BLaER1 treated with 17β-estradiol and CSF1 and Interleukin-3, amounts not matched to agents 10 nM and 100 nM (cell line): ENCODE results near the gene KRT72.

Experiments used
- H3K27ac ChIP-seq, 11 experiments: shearing (Covaris generic); formaldehyde crosslinking; 2 replicates each; pipeline ENCODE4 v1.8.1; 2022
- H3K27me3 ChIP-seq, 11 experiments: shearing (Covaris generic); formaldehyde crosslinking; 2 replicates each; pipeline ENCODE4 v1.8.1; 2022
- H3K36me3 ChIP-seq, 11 experiments: shearing (Covaris generic); formaldehyde crosslinking; 2 replicates each; pipeline ENCODE4 v1.8.1; 2022
- H3K4me1 ChIP-seq, 10 experiments: shearing (Covaris generic); formaldehyde crosslinking; 2 replicates each; pipeline ENCODE4 v1.8.1; 2022
- H3K4me2 ChIP-seq, 11 experiments: shearing (Covaris generic); formaldehyde crosslinking; 2 replicates each; pipeline ENCODE4 v1.8.1; 2022
- H3K4me3 ChIP-seq, 10 experiments: shearing (Covaris generic); formaldehyde crosslinking; 2 replicates each; pipeline ENCODE4 v1.8.1; 2022
- H3K9ac ChIP-seq, 11 experiments: shearing (Covaris generic); formaldehyde crosslinking; 2 replicates each; pipeline ENCODE4 v1.8.1; 2022
- H3K9me3 ChIP-seq, 11 experiments: shearing (Covaris generic); formaldehyde crosslinking; replicated peaks in 1 of 11; 2 replicates each; pipeline ENCODE4 v1.8.1; 2022
- H4K20me1 ChIP-seq, 11 experiments: shearing (Covaris generic); formaldehyde crosslinking; 2 replicates each; pipeline ENCODE4 v1.8.1; 2022
- Cebpa-rat ChIP-seq, 11 experiments: shearing (Covaris generic); IDR thresholded peaks; 2 replicates each; pipeline ENCODE4 v1.8.1; 2022

Gene KRT72

GRCh38 chr12:52590021-52590420, 11.2 kb downstream of the KRT72 start:
- no peaks in the 10 kb centered on the region for H3K36me3 ChIP-seq
- no peaks in the 10 kb centered on the region for H3K27me3 ChIP-seq
- TF ChIP-seq Cebpa-rat (IDR thresholded peaks at IDR 0.05), result no peak
- H3K4me3 ChIP-seq, result no peak overlapping the region
- H3K9ac ChIP-seq, result no peak overlapping the region
- no peaks in the 10 kb centered on the region for H4K20me1 ChIP-seq
- no peak overlapping the region for H3K27ac ChIP-seq
- no peaks in the 10 kb centered on the region for H3K9me3 ChIP-seq
- no peak overlapping the region for H3K4me2 ChIP-seq
- peaks cover 0 to 6% (median 0%) of the 10 kb centered on the region in 10 experiments; a peak in 3 of 20 replicates for H3K4me1 ChIP-seq

GRCh38 chr12:52587563-52587962, 13.7 kb downstream of the KRT72 start:
- Histone ChIP-seq H3K4me1 (peaks cover 0 to 16% (median 0%) of the 10 kb centered on the region in 10 experiments; a peak in 4 of 20 replicates), H3K9me3 (no peaks in the 10 kb centered on the region), H3K4me3 (no peak overlapping the region), H3K9ac (no peak overlapping the region), H3K27ac (no peak overlapping the region), H3K36me3 (no peaks in the 10 kb centered on the region), H4K20me1 (no peaks in the 10 kb centered on the region), H3K27me3 (no peaks in the 10 kb centered on the region), H3K4me2 (no peak overlapping the region)
- no peak for TF ChIP-seq Cebpa-rat (IDR thresholded peaks at IDR 0.05)

GRCh38 chr12:52585946-52586345, 15.3 kb downstream of the KRT72 start:
- Histone ChIP-seq H3K27me3 (no peaks in the 10 kb centered on the region), H3K4me1 (peaks cover 0 to 22% (median 2%) of the 10 kb centered on the region in 10 experiments; a peak in 7 of 20 replicates), H3K27ac (no peak overlapping the region), H3K36me3 (no peaks in the 10 kb centered on the region), H3K9me3 (no peaks in the 10 kb centered on the region), H3K4me2 (no peak overlapping the region), H3K9ac (no peak overlapping the region), H3K4me3 (no peak overlapping the region), H4K20me1 (0 out of 22 replicates have a peak, but pooled peaks cover 0 to 7% (median 0%) of the 10 kb centered on the region in 11 experiments)
- no peak for TF ChIP-seq Cebpa-rat (IDR thresholded peaks at IDR 0.05)

GRCh38 chr12:52585066-52585465, 16.2 kb downstream of the KRT72 start:
- peak overlapping the region in 1 of 11 experiments; percentile 9; a peak in 3 of 22 replicates for H3K4me2 ChIP-seq
- no peaks in the 10 kb centered on the region for H3K9me3 ChIP-seq

GRCh38 chr12:52584156-52584682, 17.0 kb downstream of the KRT72 start:
- Histone ChIP-seq H3K36me3 (no peaks in the 10 kb centered on the region), H3K27me3 (no peaks in the 10 kb centered on the region), H3K4me2 (no peak overlapping the region), H3K4me3 (no peak overlapping the region), H4K20me1 (0 out of 22 replicates have a peak, but pooled peaks cover 0 to 8% (median 0%) of the 10 kb centered on the region in 11 experiments), H3K27ac (no peak overlapping the region), H3K4me1 (peaks cover 8 to 29% (median 10%) of the 10 kb centered on the region in 10 experiments; a peak in 15 of 20 replicates), H3K9me3 (no peaks in the 10 kb centered on the region), H3K9ac (no peak overlapping the region; a peak in 1 of 22 replicates)
- TF ChIP-seq Cebpa-rat (IDR thresholded peaks at IDR 0.05), result no peak

More at GRCh38 chr12:52585066-52585465, 16.2 kb downstream of the KRT72 start:
- Histone ChIP-seq H4K20me1 (0 out of 22 replicates have a peak, but pooled peaks cover 0 to 8% (median 0%) of the 10 kb centered on the region in 11 experiments), H3K4me1 (peaks cover 7 to 29% (median 9%) of the 10 kb centered on the region in 10 experiments; a peak in 15 of 20 replicates), H3K36me3 (no peaks in the 10 kb centered on the region), H3K4me3 (no peak overlapping the region), H3K9ac (no peak overlapping the region), H3K27ac (no peak overlapping the region), H3K27me3 (no peaks in the 10 kb centered on the region)
- TF ChIP-seq Cebpa-rat (IDR thresholded peaks at IDR 0.05), result no peak

- H3K27me3 ChIP-seq, result no peaks in the 10 kb centered on the region
- 0 out of 22 replicates have a peak, but pooled peaks cover 0 to 8% (median 0%) of the 10 kb centered on the region in 11 experiments for H4K20me1 ChIP-seq
- H3K36me3 ChIP-seq, result no peaks in the 10 kb centered on the region
- peaks cover 8 to 29% (median 10%) of the 10 kb centered on the region in 10 experiments; a peak in 15 of 20 replicates for H3K4me1 ChIP-seq
- no peak overlapping the region; a peak in 1 of 22 replicates for H3K27ac ChIP-seq
- no peak overlapping the region for H3K4me3 ChIP-seq
- no peak overlapping the region; a peak in 1 of 22 replicates for H3K9ac ChIP-seq
- TF ChIP-seq Cebpa-rat (IDR thresholded peaks at IDR 0.05), result no peak
- H3K4me2 ChIP-seq, result no peak overlapping the region; a peak in 2 of 22 replicates
- H3K9me3 ChIP-seq, result no peaks in the 10 kb centered on the region
Measured at GRCh38 chr12:52582971-52583456, 18.2 kb downstream of the KRT72 start.

GRCh38 chr12:52582486-52582885, 18.8 kb downstream of the KRT72 start:
- no peak overlapping the region; a peak in 1 of 22 replicates for H3K9ac ChIP-seq
- H3K9me3 ChIP-seq, result no peaks in the 10 kb centered on the region
- H3K4me3 ChIP-seq, result no peak overlapping the region
- no peaks in the 10 kb centered on the region for H3K36me3 ChIP-seq
- no peak overlapping the region; a peak in 2 of 22 replicates for H3K4me2 ChIP-seq
- no peaks in the 10 kb centered on the region for H3K27me3 ChIP-seq
- H3K4me1 ChIP-seq, result peaks cover 8 to 29% (median 10%) of the 10 kb centered on the region in 10 experiments; a peak in 15 of 20 replicates
- 0 out of 22 replicates have a peak, but pooled peaks cover 0 to 8% (median 0%) of the 10 kb centered on the region in 11 experiments for H4K20me1 ChIP-seq
- H3K27ac ChIP-seq, result no peak overlapping the region; a peak in 1 of 22 replicates
- TF ChIP-seq Cebpa-rat (IDR thresholded peaks at IDR 0.05), result no peak

GRCh38 chr12:52581481-52581880, 19.8 kb downstream of the KRT72 start:
- Histone ChIP-seq H3K4me1 (peaks cover 8 to 29% (median 10%) of the 10 kb centered on the region in 10 experiments; a peak in 15 of 20 replicates), H3K36me3 (no peaks in the 10 kb centered on the region), H3K27ac (no peak overlapping the region), H3K4me3 (no peak overlapping the region), H4K20me1 (0 out of 22 replicates have a peak, but pooled peaks cover 0 to 8% (median 0%) of the 10 kb centered on the region in 11 experiments), H3K9me3 (no peaks in the 10 kb centered on the region), H3K27me3 (no peaks in the 10 kb centered on the region), H3K4me2 (no peak overlapping the region; a peak in 1 of 22 replicates), H3K9ac (no peak overlapping the region)
- no peak for TF ChIP-seq Cebpa-rat (IDR thresholded peaks at IDR 0.05)

GRCh38 chr12:52581066-52581465, 20.2 kb downstream of the KRT72 start:
- Histone ChIP-seq H3K27me3 (no peaks in the 10 kb centered on the region), H3K4me1 (peaks cover 8 to 29% (median 10%) of the 10 kb centered on the region in 10 experiments; a peak in 15 of 20 replicates), H3K4me3 (no peak overlapping the region)

More at GRCh38 chr12:52581066-52581465, 20.2 kb downstream of the KRT72 start:
- no peaks in the 10 kb centered on the region for H3K9me3 ChIP-seq
- peak overlapping the region in 1 of 11 experiments; percentile 5; a peak in 1 of 22 replicates for H3K4me2 ChIP-seq
- no peak overlapping the region for H3K27ac ChIP-seq
- no peak overlapping the region for H3K9ac ChIP-seq
- H4K20me1 ChIP-seq, result 0 out of 22 replicates have a peak, but pooled peaks cover 0 to 8% (median 0%) of the 10 kb centered on the region in 11 experiments
- no peak for TF ChIP-seq Cebpa-rat (IDR thresholded peaks at IDR 0.05)
- H3K36me3 ChIP-seq, result no peaks in the 10 kb centered on the region
